ENCODE data around the gene ARGLU1.
"Not testable (repeated sequence)": the region's sequence is repeated elsewhere in the genome, so short reads cannot be mapped to it uniquely, and the experiment has no call there.

ARGLU1 gene

GRCh38 chr13:106601489-106601888 is 33.6 kb upstream of the ARGLU1 start:
- no peak overlapping the region for H3K4me2 ChIP-seq (ENCODE audit: low read length)
- H3K4me3 ChIP-seq (ENCODE audit: low read depth, low read length) = no peak overlapping the region
- no peak overlapping the region for H2AFZ ChIP-seq
- H3K27ac ChIP-seq = no peak overlapping the region
- H3K9ac ChIP-seq = no peak overlapping the region
- H3K4me1 ChIP-seq = no peaks in the 10 kb centered on the region
- H3K36me3 ChIP-seq (ENCODE audit: control insufficient read depth, insufficient read depth, low read length) = no peaks in the 10 kb centered on the region
- no peaks in the 10 kb centered on the region for H3K79me2 ChIP-seq
- no peaks in the 10 kb centered on the region for H3K9me3 ChIP-seq (ENCODE audit: control insufficient read depth, low read length)
- no peak for TF ChIP-seq CTCF (IDR thresholded peaks at IDR 0.05)
- H3K27me3 ChIP-seq (ENCODE audit: control insufficient read depth, insufficient read depth, low read length) = no peaks in the 10 kb centered on the region

GRCh38 chr13:106600798-106601135 is 32.8 kb upstream of the ARGLU1 start:
- not testable (repeated sequence) for H3K79me2 ChIP-seq; H3K4me1 ChIP-seq; H3K9ac ChIP-seq; H2AFZ ChIP-seq; H3K36me3 ChIP-seq (ENCODE audit: control insufficient read depth, insufficient read depth, low read length); H3K27ac ChIP-seq; H3K4me2 ChIP-seq (ENCODE audit: low read length); H3K27me3 ChIP-seq (ENCODE audit: control insufficient read depth, insufficient read depth, low read length); H3K9me3 ChIP-seq (ENCODE audit: control insufficient read depth, low read length); H3K4me3 ChIP-seq (ENCODE audit: low read depth, low read length)

GRCh38 chr13:106599875-106600797 is 32.2 kb upstream of the ARGLU1 start:
- Histone ChIP-seq H3K79me2 (no peaks in the 10 kb centered on the region), H3K36me3 (ENCODE audit: control insufficient read depth, insufficient read depth, low read length) (no peaks in the 10 kb centered on the region), H3K4me3 (ENCODE audit: low read depth, low read length) (no peak overlapping the region), H3K27ac (no peak overlapping the region), H3K9ac (no peak overlapping the region), H3K4me1 (no peaks in the 10 kb centered on the region), H2AFZ (no peak overlapping the region), H3K27me3 (ENCODE audit: control insufficient read depth, insufficient read depth, low read length) (no peaks in the 10 kb centered on the region), H3K4me2 (ENCODE audit: low read length) (no peak overlapping the region), H3K9me3 (ENCODE audit: control insufficient read depth, low read length) (no peaks in the 10 kb centered on the region)
- no peak for TF ChIP-seq CTCF (IDR thresholded peaks at IDR 0.05)

- Histone ChIP-seq H3K4me1 (no peaks in the 10 kb centered on the region), H3K36me3 (ENCODE audit: control insufficient read depth, insufficient read depth, low read length) (no peaks in the 10 kb centered on the region), H3K9me3 (ENCODE audit: control insufficient read depth, low read length) (no peaks in the 10 kb centered on the region), H2AFZ (no peak overlapping the region), H3K9ac (no peak overlapping the region), H3K27me3 (ENCODE audit: control insufficient read depth, insufficient read depth, low read length) (no peaks in the 10 kb centered on the region), H3K4me3 (ENCODE audit: low read depth, low read length) (no peak overlapping the region), H3K4me2 (ENCODE audit: low read length) (no peak overlapping the region), H3K27ac (no peak overlapping the region), H3K79me2 (no peaks in the 10 kb centered on the region)
- TF ChIP-seq CTCF (IDR thresholded peaks at IDR 0.05) = no peak
Measured at GRCh38 chr13:106597749-106598395, 29.9 kb upstream of the ARGLU1 start.

- Histone ChIP-seq H3K4me3 (ENCODE audit: low read depth, low read length) (no peak overlapping the region), H3K9me3 (ENCODE audit: control insufficient read depth, low read length) (no peaks in the 10 kb centered on the region), H3K9ac (no peak overlapping the region), H3K36me3 (ENCODE audit: control insufficient read depth, insufficient read depth, low read length) (no peaks in the 10 kb centered on the region), H3K4me1 (no peaks in the 10 kb centered on the region), H3K79me2 (no peaks in the 10 kb centered on the region), H3K4me2 (ENCODE audit: low read length) (no peak overlapping the region), H3K27me3 (ENCODE audit: control insufficient read depth, insufficient read depth, low read length) (no peaks in the 10 kb centered on the region), H2AFZ (no peak overlapping the region), H3K27ac (no peak overlapping the region)
- no peak for TF ChIP-seq CTCF (IDR thresholded peaks at IDR 0.05)
Measured at GRCh38 chr13:106597186-106597585, 29.2 kb upstream of the ARGLU1 start.
